Measurements from ENCODE around the gene DFFA. TPM values are rescaled to one million over a fixed set of nuclear protein-coding genes. Genes with fewer than 3 reads are reported as not detected.

The DFFA gene
- total RNA-seq, 1 experiment from 2014 or later, result 86.5 TPM

- TF ChIP-seq ZNF512 (CRISPR knock-in tag; IDR thresholded peaks at IDR 0.05; ENCODE audit: borderline replicate concordance) (no peak), ZBTB21 (CRISPR knock-in tag; IDR thresholded peaks at IDR 0.05; ENCODE audit: borderline replicate concordance) (no peak), PRDM15 (CRISPR knock-in tag; IDR thresholded peaks at IDR 0.05) (no peak), E2F5 (CRISPR knock-in tag; IDR thresholded peaks at IDR 0.05) (no peak)
These were observed 21.5 kb downstream of the DFFA start (continued) for GRCh38 chr1:10450836-10451235.

- ATAC-seq, result peak; percentile 18; the same call in 1 of the 2 replicates
- Mint-ChIP-seq H3K4me3 (no peak overlapping the region), H3K27ac (no peak overlapping the region), H3K9me3 (no peaks in the 10 kb centered on the region), H3K4me1 (peaks cover 23% of the 10 kb centered on the region), H3K36me3 (peaks cover 3% of the 10 kb centered on the region; the same call in 1 of the 2 replicates), H3K27me3 (ENCODE audit: low read depth) (no peaks in the 10 kb centered on the region; the same call in 1 of the 2 replicates)
- ChIA-PET CTCF (interaction anchor here (0.5 to 5.0 kb wide), 5 partner anchors 15 to 403 kb away, joined by 3 to 35 read pairs (median 4); partner anchors contain the start of gene CENPS), POLR2A (interaction anchor here (0.5 kb wide), 1 partner anchor 803 kb away, joined by 3 read pairs; no protein-coding TSS in a partner anchor)
- TF ChIP-seq ARID4B (CRISPR knock-in tag; IDR thresholded peaks at IDR 0.05; ENCODE audit: borderline replicate concordance) (no peak), MAX (CRISPR knock-in tag; IDR thresholded peaks at IDR 0.05) (no peak), SMAD4 (CRISPR knock-in tag; IDR thresholded peaks at IDR 0.05) (no peak), TEAD1 (CRISPR knock-in tag; IDR thresholded peaks at IDR 0.05) (no peak), FOXP1 (CRISPR knock-in tag; IDR thresholded peaks at IDR 0.05; ENCODE audit: borderline replicate concordance) (no peak), ATF2 (CRISPR knock-in tag; IDR thresholded peaks at IDR 0.05; ENCODE audit: borderline replicate concordance, low read depth) (no peak), ZNF317 (CRISPR knock-in tag; IDR thresholded peaks at IDR 0.05; ENCODE audit: borderline replicate concordance, low read depth) (no peak), NFE2L1 (CRISPR knock-in tag; IDR thresholded peaks at IDR 0.05) (no peak)
- DNase-seq (ENCODE audit: low spot score), result no peak
These were observed 22.0 kb downstream of the DFFA start for GRCh38 chr1:10450156-10450814.

Measured in WTC11 (cell line).